Measurements from ENCODE around the gene LRP6.
"Not testable (repeated sequence)": the region's sequence is repeated elsewhere in the genome, so short reads cannot be mapped to it uniquely, and the experiment has no call there.

The LRP6 gene

GRCh38 chr12:12265571-12266388, 1.1 kb downstream of the LRP6 start:
- DNase-seq = peak; percentile 9

GRCh38 chr12:12265035-12265434, 1.8 kb downstream of the LRP6 start:
- no peak for DNase-seq

GRCh38 chr12:12263909-12264308, 2.9 kb downstream of the LRP6 start:
- no peak for DNase-seq

- DNase-seq = not testable (repeated sequence)
Observed at GRCh38 chr12:12256291-12256757, 10.5 kb downstream of the LRP6 start.

GRCh38 chr12:12254553-12254952, 12.3 kb downstream of the LRP6 start:
- no peak for DNase-seq

- no peak for DNase-seq
Observed at GRCh38 chr12:12249216-12250050, 17.4 kb downstream of the LRP6 start.

- DNase-seq = no peak
Observed at GRCh38 chr12:12247584-12247983, 19.3 kb downstream of the LRP6 start.

- DNase-seq = no peak
Observed at GRCh38 chr12:12244341-12244740, 22.5 kb downstream of the LRP6 start.

GRCh38 chr12:12240662-12241340, 26.0 kb downstream of the LRP6 start:
- DNase-seq = no peak

GRCh38 chr12:12239127-12239526, 27.7 kb downstream of the LRP6 start:
- no peak for DNase-seq

GRCh38 chr12:12238605-12239004, 28.2 kb downstream of the LRP6 start:
- no peak for DNase-seq

GRCh38 chr12:12236896-12237295, 29.9 kb downstream of the LRP6 start:
- no peak for DNase-seq

- DNase-seq = no peak
Observed at GRCh38 chr12:12230275-12230674, 36.6 kb downstream of the LRP6 start.

- DNase-seq = no peak
Observed at GRCh38 chr12:12229556-12230092, 37.2 kb downstream of the LRP6 start.

GRCh38 chr12:12228402-12228801, 38.4 kb downstream of the LRP6 start:
- DNase-seq = no peak

- no peak for DNase-seq
Observed at GRCh38 chr12:12226187-12226586, 40.7 kb downstream of the LRP6 start.

GRCh38 chr12:12224240-12224940, 42.5 kb downstream of the LRP6 start:
- DNase-seq = no peak

GRCh38 chr12:12221560-12221959, 45.3 kb downstream of the LRP6 start:
- DNase-seq = no peak

GRCh38 chr12:12219664-12220063, 47.2 kb downstream of the LRP6 start:
- no peak for DNase-seq

GRCh38 chr12:12217018-12217359, 49.9 kb downstream of the LRP6 start:
- DNase-seq = no peak

- DNase-seq = no peak
Observed at GRCh38 chr12:12216349-12217017, 50.4 kb downstream of the LRP6 start.

GRCh38 chr12:12214635-12215131, 52.2 kb downstream of the LRP6 start:
- DNase-seq = no peak

All from DMS 273 treated with DMSO at 0.1 percent for 48 hours (cell line).